HG03432 (cell line): ENCODE measurements around the gene EOMES.

Experiments
- ATAC-seq: cut with Tn5 transposase; IDR thresholded peaks from one replicate; pipeline ENCODE4 v1.9.1; 2021; ENCODE audit warnings: mild to moderate bottlenecking, moderate library complexity; ENCODE audit not compliant: unreplicated experiment

Gene EOMES

GRCh38 chr3:27721717-27722564 lies at the start of gene EOMES:
TSS of gene EOMES (minus strand) at chr3:27722323. CDS start at chr3:27722294, 29 bp downstream.
- ATAC-seq = peak; percentile 73

GRCh38 chr3:27770384-27770783 lies 48.3 kb upstream of the EOMES start:
- ATAC-seq = peak; percentile 61

GRCh38 chr3:27767000-27767399 lies 44.9 kb upstream of the EOMES start:
- ATAC-seq = no peak

GRCh38 chr3:27758083-27758482 lies 36.0 kb upstream of the EOMES start:
- ATAC-seq = no peak

GRCh38 chr3:27756877-27757276 lies 34.8 kb upstream of the EOMES start:
- ATAC-seq = no peak

- no peak for ATAC-seq
Observed at GRCh38 chr3:27752926-27753325, 30.8 kb upstream of the EOMES start.

GRCh38 chr3:27749643-27750042 lies 27.5 kb upstream of the EOMES start:
- no peak for ATAC-seq

- ATAC-seq = no peak
Observed at GRCh38 chr3:27746838-27747237, 24.7 kb upstream of the EOMES start.

- ATAC-seq = no peak
Observed at GRCh38 chr3:27740854-27741253, 18.7 kb upstream of the EOMES start.

GRCh38 chr3:27737091-27737490 lies 15.0 kb upstream of the EOMES start:
- ATAC-seq = no peak

GRCh38 chr3:27730774-27731659 lies 8.9 kb upstream of the EOMES start:
- ATAC-seq = no peak

GRCh38 chr3:27729748-27730611 lies 7.9 kb upstream of the EOMES start:
- no peak for ATAC-seq

- no peak for ATAC-seq
Observed at GRCh38 chr3:27729325-27729724, 7.2 kb upstream of the EOMES start.

GRCh38 chr3:27728195-27729087 lies 6.3 kb upstream of the EOMES start:
- ATAC-seq = no peak

- ATAC-seq = no peak
Observed at GRCh38 chr3:27726240-27726639, 4.1 kb upstream of the EOMES start.

GRCh38 chr3:27724459-27725197 lies 2.5 kb upstream of the EOMES start:
- ATAC-seq = no peak

GRCh38 chr3:27723815-27724458 lies 1.8 kb upstream of the EOMES start:
- no peak for ATAC-seq

- no peak for ATAC-seq
Observed at GRCh38 chr3:27723456-27723814, 1.3 kb upstream of the EOMES start.

GRCh38 chr3:27723001-27723445 lies 900 bp upstream of the EOMES start:
- no peak for ATAC-seq
